Endothelial cell of umbilical vein (primary cell): ENCODE measurements around the gene KIZ. TPM values are rescaled to one million over a fixed set of nuclear protein-coding genes. Genes with fewer than 3 reads are reported as not detected.

Experiments used
- BruUV-seq: library from RNA; stranded (reverse); fragments of 400-500 nt; replicated peaks from 2 replicates; lab custom pipeline; 2021; lab: Mats Ljungman, UMichigan
- CTCF ChIA-PET: fragments of 300-600, 350-600 bp; sonication (Branson Sonifier 250); formaldehyde crosslinking; loops from one replicate; lab custom pipeline; 2021; ENCODE audit warnings: antibody characterized with exemption, inconsistent platforms; lab: Charles Lee
- POLR2A ChIA-PET: fragments of 300-600, 350-600 bp; sonication (Branson Sonifier 250); formaldehyde crosslinking; loops from one replicate; lab custom pipeline; 2021; ENCODE audit warnings: antibody characterized with exemption, inconsistent platforms; lab: Charles Lee
- DNase-seq: peaks from one replicate; pipeline ENCODE4 v3.0.0-alpha.2; 2011; ENCODE audit warnings: low read depth, low spot score
- FAIRE-seq: peaks from 2 replicates; lab custom pipeline; 2011; peaks lifted over from hg19 to GRCh38; lab: Jason Lieb, UNC
- H2AFZ ChIP-seq: 2 replicates; pipeline ENCODE4 v1.6.0; 2012; ENCODE audit warnings: low read depth, low read length, control low read depth, inconsistent platforms
- H3K27ac ChIP-seq: 2 replicates; pipeline ENCODE4 v1.5.1; 2011; ENCODE audit warnings: low read depth, mild to moderate bottlenecking, control low read depth, low read length, moderate library complexity; ENCODE audit not compliant: insufficient read depth
- H3K27me3 ChIP-seq, 2 experiments: 2 replicates each; pipeline versions ENCODE4 v1.6.0 to v1.6.1; 2011; ENCODE audit warnings: low read length in 2 of 2, mixed read lengths in 1 of 2; ENCODE audit not compliant: control insufficient read depth in 2 of 2, insufficient read depth in 2 of 2
- H3K36me3 ChIP-seq, 2 experiments: 2 replicates in 1 of 2; 3 replicates in 1 of 2; pipeline ENCODE4 v1.5.1; 2011; ENCODE audit warnings: low read length in 2 of 2, mild to moderate bottlenecking in 1 of 2, moderate library complexity in 1 of 2; ENCODE audit not compliant: control insufficient read depth in 2 of 2, insufficient read depth in 2 of 2; ENCODE audit errors: extremely low read depth in 1 of 2
- H3K4me1 ChIP-seq: 3 replicates; pipeline ENCODE4 v1.5.1; 2011; ENCODE audit warnings: mild to moderate bottlenecking, low read length; ENCODE audit not compliant: control insufficient read depth, insufficient read depth; ENCODE audit errors: extremely low read depth
- H3K4me2 ChIP-seq: 2 replicates; pipeline ENCODE4 v1.6.1; 2011; ENCODE audit warnings: low read length, control low read depth, mixed read lengths; ENCODE audit not compliant: insufficient read depth
- H3K4me3 ChIP-seq, 3 experiments: fragments of 200-600 bp in 1 of 3; sonication (generic), shearing (Covaris generic) in 1 of 3; replicated peaks in 1 of 3; 2 replicates each; pipeline ENCODE4 v1.5.1; 2011 to 2016; ENCODE audit warnings: control low read depth in 3 of 3, low read length in 3 of 3, mild to moderate bottlenecking in 2 of 3, inconsistent platforms in 1 of 3, low read depth in 1 of 3, moderate library complexity in 1 of 3; ENCODE audit not compliant: insufficient read depth in 1 of 3
- H3K79me2 ChIP-seq: 2 replicates; pipeline ENCODE4 v1.6.0; 2012; ENCODE audit warnings: low read length, inconsistent platforms; ENCODE audit not compliant: control insufficient read depth, insufficient read depth
- H3K9ac ChIP-seq: replicated peaks from 2 replicates; pipeline ENCODE3; 2011; ENCODE audit warnings: low read length, control low read depth; ENCODE audit not compliant: insufficient read depth; ENCODE audit errors: extremely low read depth
- H3K9me1 ChIP-seq: replicated peaks from 3 replicates; pipeline ENCODE4 v1.6.0; 2011; ENCODE audit warnings: mild to moderate bottlenecking, low read length; ENCODE audit not compliant: control insufficient read depth, insufficient read depth; ENCODE audit errors: extremely low read depth
- H3K9me3 ChIP-seq: replicated peaks from 2 replicates; pipeline ENCODE4 v1.5.1; 2012; ENCODE audit warnings: low read length, inconsistent platforms; ENCODE audit not compliant: control insufficient read depth, insufficient read depth
- H4K20me1 ChIP-seq: replicated peaks from 2 replicates; pipeline ENCODE3; 2011; ENCODE audit warnings: mild to moderate bottlenecking, low read length; ENCODE audit not compliant: control insufficient read depth, insufficient read depth; ENCODE audit errors: extremely low read depth
- EZH2 ChIP-seq: IDR thresholded peaks from 2 replicates; pipeline ENCODE4 v1.6.1; 2012; ENCODE audit warnings: borderline replicate concordance, low read depth, mild to moderate bottlenecking, moderate library complexity, low read length, inconsistent platforms; ENCODE audit not compliant: severe bottlenecking
- FOS ChIP-seq: IDR thresholded peaks from 2 replicates; pipeline ENCODE4 v1.6.1; 2011; ENCODE audit warnings: mild to moderate bottlenecking, low read length, moderate library complexity, borderline replicate concordance; ENCODE audit not compliant: insufficient read depth
- GATA2 ChIP-seq: IDR thresholded peaks from 2 replicates; pipeline ENCODE4 v1.7.0; 2011; ENCODE audit warnings: low read depth, mild to moderate bottlenecking, moderate library complexity, mixed read lengths, low read length; ENCODE audit not compliant: insufficient read length, insufficient read depth
- JUN ChIP-seq: IDR thresholded peaks from 2 replicates; pipeline ENCODE4 v1.6.1; 2011; ENCODE audit warnings: borderline replicate concordance, low read depth; ENCODE audit not compliant: insufficient read length, insufficient read depth
- MYC ChIP-seq: IDR thresholded peaks from one replicate; pipeline ENCODE4 v1.6.1; 2011; ENCODE audit warnings: mild to moderate bottlenecking, low read depth, low read length
- POLR2A ChIP-seq: IDR thresholded peaks from 2 replicates; pipeline ENCODE4 v1.6.1; 2012; ENCODE audit warnings: low read depth, mild to moderate bottlenecking, control low read depth, low read length
- POLR2AphosphoS5 ChIP-seq: IDR thresholded peaks from 2 replicates; pipeline ENCODE4 v1.6.1; 2012; ENCODE audit warnings: low read depth, mild to moderate bottlenecking, control low read depth, low read length, moderate library complexity; ENCODE audit not compliant: insufficient read depth
- dilution Hi-C: fragments of 300-500 bp; cut with MboI; formaldehyde crosslinking; loops from one replicate; pipeline ENCODE4 v1.15.0; 2019; ENCODE audit warnings: low sequenced_read_pairs; ENCODE audit not compliant: extremely low pct_ligation_motif_present
- intact Hi-C: fragments of 100-400 bp; cut with micrococcal nuclease; formaldehyde crosslinking; loops from one replicate; pipeline ENCODE4 v1.10.0; 2022
- polyA plus RNA-seq, 4 experiments: library from polyadenylated mRNA; depleted of rRNA in 3 of 4; stranded (reverse) in 3 of 4; unstranded in 1 of 4; fragments of >200 nt; gene quantifications; 2 replicates each; pipeline versions ENCODE4 v1.2.1 to v1.2.3, GENCODE V29; 2011 to 2012; ENCODE audit warnings: missing spikeins in 1 of 4
- total RNA-seq: library from RNA; stranded (reverse); gene quantifications from 2 replicates; pipeline ENCODE4 v1.2.3, GENCODE V29; 2021
- TF ChIP-seq, protein P1 (sequence below): IDR thresholded peaks from 2 replicates; pipeline ENCODE4 v1.6.1; 2011; ENCODE audit not compliant: insufficient read depth, insufficient read length
- TF ChIP-seq, protein P2 (sequence below), 2 donors: IDR thresholded peaks; 1 replicate in 1 of 2; 2 replicates in 1 of 2; pipeline ENCODE4 v1.5.1; 2011; ENCODE audit warnings: low read length in 2 of 2, mild to moderate bottlenecking in 2 of 2, moderate library complexity in 2 of 2, control low read depth in 1 of 2, inconsistent platforms in 1 of 2, low read depth in 1 of 2; ENCODE audit not compliant: insufficient read depth in 1 of 2; ENCODE audit errors: extremely low read depth in 1 of 2

Gene KIZ
- total and polyA plus RNA-seq, 2 donors (not counting 3 experiments of a cell fraction or from before 2014, with no cell fraction given) = 3.9 to 7.3 TPM

GRCh38 chr20:21214431-21214830, 88.5 kb downstream of the KIZ start:
- FAIRE-seq = no peak
- no peak overlapping the region for H3K4me3 ChIP-seq
- no peaks in the 10 kb centered on the region for H3K9me1 ChIP-seq
- dilution Hi-C loops (no loop called here), intact Hi-C loops (no loop called here)
- ChIA-PET POLR2A (no interaction called here), CTCF (no interaction called here)
- no peaks in the 10 kb centered on the region for H3K27me3 ChIP-seq
- H3K9ac ChIP-seq = no peak overlapping the region
- H3K4me2 ChIP-seq = no peak overlapping the region
- H3K4me1 ChIP-seq = no peaks in the 10 kb centered on the region
- no peak overlapping the region for H3K27ac ChIP-seq
- H4K20me1 ChIP-seq = no peaks in the 10 kb centered on the region
- no peak for DNase-seq
- no peaks in the 10 kb centered on the region for H3K9me3 ChIP-seq
- H3K36me3 ChIP-seq = no peaks in the 10 kb centered on the region
- TF ChIP-seq GATA2 (no peak), MYC (no peak), EZH2 (no peak), POLR2A (no peak), JUN (no peak), POLR2AphosphoS5 (no peak), FOS (no peak)
- TF ChIP-seq, protein P1, sequence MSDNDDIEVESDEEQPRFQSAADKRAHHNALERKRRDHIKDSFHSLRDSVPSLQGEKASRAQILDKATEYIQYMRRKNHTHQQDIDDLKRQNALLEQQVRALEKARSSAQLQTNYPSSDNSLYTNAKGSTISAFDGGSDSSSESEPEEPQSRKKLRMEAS = no peak
- TF ChIP-seq, protein P2, sequence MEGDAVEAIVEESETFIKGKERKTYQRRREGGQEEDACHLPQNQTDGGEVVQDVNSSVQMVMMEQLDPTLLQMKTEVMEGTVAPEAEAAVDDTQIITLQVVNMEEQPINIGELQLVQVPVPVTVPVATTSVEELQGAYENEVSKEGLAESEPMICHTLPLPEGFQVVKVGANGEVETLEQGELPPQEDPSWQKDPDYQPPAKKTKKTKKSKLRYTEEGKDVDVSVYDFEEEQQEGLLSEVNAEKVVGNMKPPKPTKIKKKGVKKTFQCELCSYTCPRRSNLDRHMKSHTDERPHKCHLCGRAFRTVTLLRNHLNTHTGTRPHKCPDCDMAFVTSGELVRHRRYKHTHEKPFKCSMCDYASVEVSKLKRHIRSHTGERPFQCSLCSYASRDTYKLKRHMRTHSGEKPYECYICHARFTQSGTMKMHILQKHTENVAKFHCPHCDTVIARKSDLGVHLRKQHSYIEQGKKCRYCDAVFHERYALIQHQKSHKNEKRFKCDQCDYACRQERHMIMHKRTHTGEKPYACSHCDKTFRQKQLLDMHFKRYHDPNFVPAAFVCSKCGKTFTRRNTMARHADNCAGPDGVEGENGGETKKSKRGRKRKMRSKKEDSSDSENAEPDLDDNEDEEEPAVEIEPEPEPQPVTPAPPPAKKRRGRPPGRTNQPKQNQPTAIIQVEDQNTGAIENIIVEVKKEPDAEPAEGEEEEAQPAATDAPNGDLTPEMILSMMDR (IDR thresholded peaks at IDR 0.05; ENCODE audit: extremely low read depth in 1 of 2, insufficient read depth in 1 of 2, low read depth in 1 of 2, low read length in 2 of 2) = no peak
- BruUV-seq = no TSS peak
- no peaks in the 10 kb centered on the region for H3K79me2 ChIP-seq
- H2AFZ ChIP-seq = no peak overlapping the region
